Spinal cord (tissue), 10 donors: ENCODE results near the gene GRB7. TPM values are rescaled to one million over a fixed set of nuclear protein-coding genes. Genes with fewer than 3 reads are reported as not detected.

ENCODE experiments used
- DNase-seq, 6 donors: peaks; one replicate each; pipeline versions ENCODE4 v3.0.0 to v3.0.0-alpha.2; 2013 to 2015; ENCODE audit warnings: low spot score in 6 of 6, low read depth in 4 of 6
- H3K27ac ChIP-seq: one replicate; pipeline ENCODE4 v1.5.1; 2013; ENCODE audit warnings: low read depth, low read length, control low read depth
- H3K27me3 ChIP-seq: one replicate; pipeline ENCODE4 v1.6.1; 2013; ENCODE audit warnings: low read length; ENCODE audit not compliant: control insufficient read depth, insufficient read depth
- H3K36me3 ChIP-seq: one replicate; pipeline ENCODE4 v1.6.1; 2013; ENCODE audit warnings: low read length; ENCODE audit not compliant: control insufficient read depth, insufficient read depth
- H3K4me1 ChIP-seq: one replicate; pipeline ENCODE4 v1.6.1; 2013; ENCODE audit warnings: low read length; ENCODE audit not compliant: control insufficient read depth, insufficient read depth
- H3K4me3 ChIP-seq: one replicate; pipeline ENCODE4 v1.5.1; 2013; ENCODE audit warnings: low read depth, low read length, control low read depth
- H3K9me3 ChIP-seq: one replicate; pipeline ENCODE4 v1.6.1; 2013; ENCODE audit warnings: low read length; ENCODE audit not compliant: control insufficient read depth, insufficient read depth
- WGBS: methylation state at CpG from one replicate; pipeline ENCODE4 v1.1.5; 2013; ENCODE audit warnings: missing lambda C conversion rate; ENCODE audit not compliant: insufficient coverage; 5-methylcytosine and 5-hydroxymethylcytosine counted together
- polyA plus RNA-seq, 2 donors: library from polyadenylated mRNA; unstranded; fragments of 120-200 nt; gene quantifications; one replicate each; pipeline ENCODE4 v1.2.1, GENCODE V29; 2013; ENCODE audit not compliant: insufficient read length in 2 of 2
- total RNA-seq, 2 donors: library from RNA; depleted of rRNA in 1 of 2; stranded (reverse); fragments of 120-200 nt in 1 of 2; fragments of >200 nt in 1 of 2; gene quantifications; one replicate each; pipeline versions ENCODE4 v1.2.3 to v1.2.4, GENCODE V29; 2013 to 2014
- donor health status: healthy.

Gene GRB7
- total and polyA plus RNA-seq, 4 donors = 0.43 to 2.6 (median 0.54) TPM; not detected in 1

- H3K27ac ChIP-seq = no peak overlapping the region
- no peak for DNase-seq
- peaks cover 71% of the 10 kb centered on the region for H3K27me3 ChIP-seq
- H3K4me1 ChIP-seq = peaks cover 35% of the 10 kb centered on the region
- no peak overlapping the region for H3K4me3 ChIP-seq
- H3K9me3 ChIP-seq = no peaks in the 10 kb centered on the region
- WGBS = 53% methylated on average over 4 of the region's 16 CpGs
- no peaks in the 10 kb centered on the region for H3K36me3 ChIP-seq
Observed at GRCh38 chr17:39740357-39741111, 2.8 kb downstream of the GRB7 start.

- Histone ChIP-seq H3K4me1 (peaks cover 35% of the 10 kb centered on the region), H3K36me3 (no peaks in the 10 kb centered on the region), H3K9me3 (no peaks in the 10 kb centered on the region), H3K27me3 (peaks cover 54% of the 10 kb centered on the region), H3K4me3 (no peak overlapping the region), H3K27ac (no peak overlapping the region)
- 82% methylated on average over 7 of the region's 18 CpGs for whole genome bisulfite sequencing
- no peak for DNase-seq
Observed at GRCh38 chr17:39742126-39742855, 4.6 kb downstream of the GRB7 start.

- Histone ChIP-seq H3K36me3 (no peaks in the 10 kb centered on the region), H3K27ac (no peak overlapping the region), H3K9me3 (no peaks in the 10 kb centered on the region), H3K4me3 (no peak overlapping the region), H3K27me3 (peaks cover 48% of the 10 kb centered on the region), H3K4me1 (peaks cover 28% of the 10 kb centered on the region)
- WGBS = 87% methylated on average over 20 of the region's 21 CpGs
- no peak for DNase-seq
Observed at GRCh38 chr17:39742856-39743436, 5.2 kb downstream of the GRB7 start.

- Histone ChIP-seq H3K4me3 (no peak overlapping the region), H3K27me3 (peaks cover 36% of the 10 kb centered on the region)
- 94% methylated on average over 15 of the region's 16 CpGs for WGBS
Observed at GRCh38 chr17:39744075-39744835, 6.5 kb downstream of the GRB7 start.

GRCh38 chr17:39744836-39745215 lies 7.1 kb downstream of the GRB7 start:
- Histone ChIP-seq H3K27me3 (peaks cover 30% of the 10 kb centered on the region), H3K4me1 (peaks cover 10% of the 10 kb centered on the region), H3K4me3 (no peak overlapping the region), H3K36me3 (no peaks in the 10 kb centered on the region), H3K9me3 (no peaks in the 10 kb centered on the region), H3K27ac (no peak overlapping the region)
- no peak for DNase-seq
- 87% methylated on average over 5 of the region's 8 CpGs for WGBS

More at GRCh38 chr17:39744075-39744835, 6.5 kb downstream of the GRB7 start:
- Histone ChIP-seq H3K4me1 (peaks cover 16% of the 10 kb centered on the region), H3K9me3 (no peaks in the 10 kb centered on the region), H3K27ac (no peak overlapping the region), H3K36me3 (no peaks in the 10 kb centered on the region)
- DNase-seq = no peak

GRCh38 chr17:39745335-39746144 lies 7.8 kb downstream of the GRB7 start:
- DNase-seq = no peak
- Histone ChIP-seq H3K27ac (no peak overlapping the region), H3K9me3 (no peaks in the 10 kb centered on the region), H3K27me3 (peaks cover 23% of the 10 kb centered on the region), H3K36me3 (no peaks in the 10 kb centered on the region), H3K4me3 (no peak overlapping the region), H3K4me1 (peaks cover 9% of the 10 kb centered on the region)
- 90% methylated on average over 12 of the region's 23 CpGs for WGBS

- H3K27ac ChIP-seq = no peak overlapping the region
- no peaks in the 10 kb centered on the region for H3K9me3 ChIP-seq
- H3K4me1 ChIP-seq = peaks cover 10% of the 10 kb centered on the region
- DNase-seq = no peak
- no peaks in the 10 kb centered on the region for H3K36me3 ChIP-seq
- peaks cover 17% of the 10 kb centered on the region for H3K27me3 ChIP-seq
- WGBS = 90% methylated on average over 4 of the region's 7 CpGs
- no peak overlapping the region for H3K4me3 ChIP-seq
Observed at GRCh38 chr17:39746145-39746461, 8.4 kb downstream of the GRB7 start.

GRCh38 chr17:39747745-39748144 lies 10.0 kb downstream of the GRB7 start:
- 100% methylated on average over 2 of the region's 4 CpGs for WGBS
- Histone ChIP-seq H3K9me3 (no peaks in the 10 kb centered on the region), H3K4me1 (peaks cover 19% of the 10 kb centered on the region), H3K4me3 (no peak overlapping the region), H3K27ac (no peak overlapping the region), H3K27me3 (peaks cover 8% of the 10 kb centered on the region), H3K36me3 (no peaks in the 10 kb centered on the region)
- no peak for DNase-seq
